ENCODE measurements around the gene FUBP1.
"Not testable (repeated sequence)": the region's sequence is repeated elsewhere in the genome, so short reads cannot be mapped to it uniquely, and the experiment has no call there.

FUBP1 gene

DNA sequence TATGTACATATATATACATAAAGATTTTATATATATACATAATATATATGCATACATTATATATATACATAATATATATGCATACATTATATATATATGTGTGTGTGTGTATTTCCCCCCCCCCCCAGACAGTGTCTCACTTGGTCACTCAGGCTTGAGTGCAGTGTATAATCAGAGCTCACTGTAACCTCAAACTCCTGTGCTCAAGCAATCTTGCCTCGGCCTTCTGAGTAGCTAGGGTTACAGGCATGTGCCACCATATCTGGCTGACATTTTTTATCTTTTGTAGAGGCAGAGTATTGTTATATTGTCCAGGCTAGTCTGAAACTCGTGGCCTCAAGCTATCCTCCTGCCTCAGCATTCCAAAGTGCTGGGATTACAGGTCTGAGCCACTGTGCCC lies 9.0 kb upstream of the FUBP1 start:
- no peak for DNase-seq (ENCODE audit: low read depth)

DNA sequence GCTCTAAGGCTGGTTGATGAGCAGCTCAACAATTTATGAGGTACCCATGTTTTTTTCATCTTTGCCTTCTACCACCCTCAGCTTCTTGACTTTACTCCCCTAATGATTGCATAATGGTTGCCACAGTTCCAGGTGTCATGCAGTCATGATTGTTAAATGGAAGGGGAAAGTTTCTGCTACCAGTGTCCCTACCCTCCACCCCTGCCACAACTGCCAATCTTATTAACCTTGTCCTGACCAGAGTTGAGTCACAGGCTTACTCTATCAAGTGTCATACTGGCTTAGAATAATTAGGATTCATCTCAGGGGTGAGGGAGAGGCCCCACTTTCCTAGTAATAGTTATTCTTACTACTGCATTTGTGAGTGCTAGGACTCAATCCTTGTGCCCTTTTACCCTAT lies 7.9 kb upstream of the FUBP1 start:
- no peak for DNase-seq (ENCODE audit: low read depth)

DNA sequence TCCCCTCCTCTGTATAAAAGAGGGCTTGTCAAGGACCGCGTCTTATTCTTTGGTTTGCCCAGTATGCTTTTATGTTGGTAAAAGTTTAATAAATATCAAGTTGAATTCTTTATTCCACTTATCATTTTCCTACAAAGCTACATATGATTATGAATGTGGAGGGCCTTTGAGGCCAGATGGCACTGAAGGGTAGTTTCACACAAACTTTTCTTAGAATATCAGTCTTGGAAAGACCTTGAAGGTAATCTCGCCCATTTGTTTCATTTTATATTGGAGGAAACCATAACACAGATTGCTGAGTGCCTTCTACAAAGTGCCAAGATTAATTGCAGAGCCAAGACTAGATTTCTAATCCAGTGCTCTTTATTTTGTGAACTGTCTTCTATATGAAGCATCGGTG lies 5.8 kb upstream of the FUBP1 start:
- DNase-seq (ENCODE audit: low read depth) = no peak

DNA sequence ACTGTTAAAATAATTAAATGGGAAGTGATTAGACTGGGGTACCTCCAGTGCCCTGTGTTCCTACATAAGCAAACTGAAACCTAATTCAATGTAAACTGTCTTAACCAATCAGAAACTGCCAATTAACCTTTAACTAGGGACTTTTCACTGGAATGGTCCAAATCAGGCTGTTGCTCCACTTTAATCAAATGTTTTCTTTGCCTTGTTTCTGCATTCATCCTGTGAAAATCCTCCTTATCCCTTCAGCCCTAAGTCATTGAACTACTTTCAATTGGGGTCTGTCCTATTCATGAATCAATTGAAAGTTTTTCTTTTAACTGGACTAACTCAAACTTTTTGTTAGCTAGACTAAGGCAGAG lies 5.1 kb upstream of the FUBP1 start:
- DNase-seq (ENCODE audit: low read depth) = no peak

DNA sequence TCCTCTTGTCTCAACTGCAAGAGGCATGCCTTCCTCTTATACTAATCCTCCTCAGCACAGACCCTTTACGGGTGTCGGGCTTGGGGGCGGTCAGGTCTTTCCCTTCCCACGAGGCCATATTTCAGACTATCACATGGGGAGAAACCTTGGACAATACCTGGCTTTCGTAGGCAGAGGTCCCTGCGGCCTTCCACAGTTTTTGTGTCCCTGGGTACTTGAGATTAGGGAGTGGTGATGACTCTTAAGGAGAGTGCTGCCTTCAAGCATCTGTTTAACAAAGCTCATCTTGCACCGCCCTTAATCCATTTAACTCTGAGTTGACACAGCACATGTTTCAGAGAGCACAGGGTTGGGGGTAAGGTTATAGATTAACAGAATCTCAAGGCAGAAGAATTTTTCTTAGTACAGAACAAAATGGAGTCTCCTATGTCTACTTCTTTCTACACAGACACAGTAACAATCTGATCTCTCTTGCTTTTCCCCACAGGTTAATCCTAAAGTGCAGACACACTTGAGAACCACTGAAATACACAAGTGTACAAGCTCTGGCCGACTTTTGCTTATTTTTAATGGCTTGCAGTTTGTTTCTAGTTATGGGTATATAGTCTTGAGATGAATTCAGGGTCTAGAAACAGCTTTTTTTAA lies 4.6 kb upstream of the FUBP1 start:
- not testable (repeated sequence) for DNase-seq (ENCODE audit: low read depth)

DNA sequence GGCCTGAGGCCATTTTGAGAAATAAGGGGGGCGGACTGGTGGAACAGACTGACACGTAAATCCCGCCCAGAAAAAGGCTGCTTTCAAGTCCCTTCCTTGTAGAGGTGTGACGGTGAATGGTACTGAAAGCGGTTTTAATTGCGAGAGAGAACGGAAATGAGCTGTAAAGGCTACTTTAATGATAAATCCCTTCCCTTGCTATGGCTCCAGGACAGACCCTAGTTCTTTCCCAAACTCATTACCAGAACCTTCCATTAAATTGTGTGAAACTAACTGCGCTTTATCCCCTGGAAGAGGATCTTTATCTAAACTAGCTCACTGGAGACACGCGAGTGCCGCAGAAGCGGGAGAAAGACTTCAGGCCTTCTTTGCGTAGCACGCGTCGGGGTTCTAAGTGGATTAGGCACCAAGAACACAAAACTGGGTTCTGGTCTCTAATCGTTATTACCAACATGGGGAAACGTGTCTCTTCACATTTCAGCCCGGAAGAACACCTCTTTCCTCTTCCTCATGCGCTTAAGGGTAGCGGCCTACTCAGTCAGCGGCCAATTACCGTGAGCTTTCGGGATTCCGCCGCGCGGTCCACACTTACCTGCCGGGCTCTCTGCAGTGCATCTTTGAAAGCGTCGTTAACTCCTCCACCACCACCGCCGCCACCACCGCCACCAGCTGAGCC lies 441 bp downstream of the FUBP1 start:
- DNase-seq (ENCODE audit: low read depth) = peak; percentile 83

DNA sequence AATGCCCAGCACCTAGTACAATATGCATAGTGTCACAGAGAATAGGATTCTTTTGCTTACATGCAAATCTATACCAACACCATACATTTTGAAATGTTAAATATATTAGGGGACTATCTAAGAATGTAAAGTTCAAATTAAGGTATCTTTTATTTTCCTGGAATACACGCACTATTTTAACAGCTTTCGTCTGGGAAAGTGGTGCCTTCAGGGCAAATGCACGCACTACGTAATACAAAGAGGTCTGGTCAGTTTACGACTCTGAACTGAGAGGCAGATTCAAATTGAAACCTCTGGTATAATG lies 931 bp downstream of the FUBP1 start:
- no peak for DNase-seq (ENCODE audit: low read depth)

DNA sequence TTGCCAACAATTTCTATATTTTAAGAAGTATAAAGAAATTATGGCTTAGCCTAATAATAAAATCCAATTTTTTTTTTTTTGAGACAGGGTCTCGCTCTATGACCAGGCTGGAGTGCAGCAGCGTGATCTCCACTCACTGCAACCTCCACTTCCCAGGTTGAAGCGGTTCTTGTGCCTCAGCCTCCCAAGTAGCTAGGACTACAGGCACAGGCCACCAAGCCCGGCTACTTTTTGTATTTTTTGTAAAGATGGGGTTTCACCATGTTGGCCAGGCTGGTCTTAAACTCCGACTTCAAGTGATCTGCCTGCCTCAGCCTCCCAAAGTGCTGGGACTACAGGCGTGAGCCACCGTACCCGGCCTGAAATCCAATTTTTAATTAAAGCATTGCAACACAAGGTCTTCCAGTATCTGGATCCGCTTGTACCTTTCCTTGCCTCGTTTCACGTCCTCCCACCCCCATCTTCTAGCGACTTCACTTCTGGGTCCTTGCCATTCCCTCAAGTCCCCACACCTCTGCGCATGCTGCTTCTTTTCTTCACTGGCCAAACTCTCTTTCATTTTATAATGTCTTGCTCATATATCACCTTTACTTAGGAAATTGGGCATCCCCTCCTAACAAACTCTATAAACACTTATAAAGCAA lies 2.3 kb downstream of the FUBP1 start:
- no peak for DNase-seq (ENCODE audit: low read depth)

DNA sequence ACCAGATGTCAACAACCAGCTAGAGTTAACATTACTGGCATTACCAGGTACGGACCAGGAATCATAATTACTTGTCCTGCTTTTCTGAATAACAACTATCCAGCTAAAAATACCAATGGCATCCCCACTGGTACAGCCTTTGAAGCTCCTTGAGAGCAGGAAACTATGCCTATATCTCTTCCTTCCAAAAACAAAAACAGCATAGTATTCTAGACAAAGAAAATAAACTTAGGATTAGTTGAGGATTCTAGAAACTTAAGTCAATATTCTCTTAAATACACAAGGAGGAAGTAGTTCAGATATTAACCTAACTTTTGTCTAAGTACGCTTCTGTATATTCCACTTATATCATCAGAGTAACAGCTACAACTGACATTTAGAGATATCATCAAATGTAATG lies 3.0 kb downstream of the FUBP1 start:
- no peak for DNase-seq (ENCODE audit: low read depth)

DNA sequence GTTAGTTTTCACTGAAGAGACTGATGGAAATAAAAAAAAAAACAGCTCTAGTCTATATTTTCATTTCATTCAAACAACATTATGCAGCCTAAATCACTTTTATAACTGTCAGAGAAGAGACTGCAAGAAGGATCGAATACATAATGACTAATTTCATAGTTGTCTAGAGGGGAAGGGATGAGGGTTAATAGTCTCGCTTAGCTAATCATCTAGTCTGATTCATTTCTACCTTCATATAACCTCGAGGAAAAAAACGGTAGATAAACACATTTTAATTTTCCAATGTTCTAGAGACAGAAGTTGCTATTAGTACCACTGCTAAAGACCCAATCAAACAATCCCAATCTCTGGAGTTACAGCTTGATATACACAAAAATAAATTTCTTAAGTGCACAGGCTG lies 3.5 kb downstream of the FUBP1 start:
- no peak for DNase-seq (ENCODE audit: low read depth)

DNA sequence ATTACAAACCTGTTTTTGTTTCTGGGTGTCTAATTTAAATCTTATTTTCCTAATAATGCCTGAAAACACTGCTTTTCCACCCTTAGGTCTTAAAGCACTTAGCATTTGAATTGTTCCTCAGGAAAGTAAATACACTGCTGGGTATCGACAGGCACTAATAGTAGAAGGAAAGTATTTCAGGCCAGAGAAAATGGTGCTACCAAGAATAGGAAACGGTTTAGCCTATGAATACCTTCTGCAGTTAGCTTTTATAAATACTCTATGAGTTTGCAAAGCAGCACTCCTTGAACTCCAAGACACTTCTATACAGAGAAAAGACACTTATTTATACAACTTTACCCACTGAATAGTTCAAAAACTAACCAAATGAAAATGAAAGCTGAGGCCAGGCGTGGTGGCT lies 6.8 kb downstream of the FUBP1 start:
- no peak for DNase-seq (ENCODE audit: low read depth)

DNA sequence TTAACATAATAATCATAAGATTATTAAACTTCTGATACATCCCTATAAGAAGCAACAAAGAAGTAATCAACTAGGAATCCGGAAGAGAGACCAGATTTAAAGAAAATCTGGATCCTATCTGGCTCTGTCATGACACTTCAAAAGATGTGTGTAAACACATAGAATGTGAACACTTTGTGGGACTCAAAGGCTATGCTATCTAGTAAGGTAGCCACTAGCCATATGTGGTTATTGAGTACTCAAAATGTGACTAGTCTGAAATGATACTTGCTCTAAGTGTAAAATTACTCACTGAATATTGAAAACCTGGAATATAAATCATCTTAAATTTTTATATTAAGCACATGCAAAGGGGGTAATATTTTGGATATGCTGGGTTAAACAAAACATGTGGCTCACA lies 8.7 kb downstream of the FUBP1 start:
- no peak for DNase-seq (ENCODE audit: low read depth)

DNA sequence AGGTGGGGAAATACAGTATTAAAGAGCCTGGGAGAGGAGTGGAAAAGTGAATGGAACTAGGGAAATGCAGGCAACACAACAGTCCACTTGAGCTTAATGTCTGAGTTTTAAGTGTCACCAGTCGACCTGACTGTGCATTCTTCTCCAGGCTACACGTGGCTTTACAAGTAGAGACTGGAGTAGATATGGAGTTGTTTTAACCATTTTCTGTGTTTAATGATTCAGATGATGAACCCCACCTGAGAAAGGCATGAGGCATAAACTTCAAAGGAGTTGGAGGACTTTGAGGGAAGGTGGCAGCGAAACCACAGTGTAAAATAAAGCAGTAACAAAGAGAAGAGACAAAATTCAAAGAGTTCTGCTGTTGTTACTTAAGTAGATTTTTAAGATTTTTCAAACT lies 12.6 kb downstream of the FUBP1 start:
- DNase-seq (ENCODE audit: low read depth) = no peak

DNA sequence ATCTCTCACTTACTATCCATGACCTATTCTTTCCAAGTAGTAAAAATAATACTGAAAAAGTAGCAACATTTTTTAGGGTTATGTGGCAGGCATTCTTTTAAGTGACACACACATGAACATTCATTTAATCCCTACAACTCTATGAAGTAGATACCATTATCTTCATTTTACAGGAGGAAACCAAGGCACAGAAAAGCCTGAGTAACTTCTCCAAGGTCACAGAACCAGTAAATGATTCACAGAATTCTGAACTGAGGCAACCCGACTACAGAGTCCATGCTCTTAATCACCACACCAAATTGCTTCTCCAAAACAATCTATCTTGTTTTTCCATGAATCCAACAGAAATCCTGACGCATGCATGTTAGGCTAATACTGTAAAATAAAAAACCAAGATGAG lies 17.5 kb downstream of the FUBP1 start:
- DNase-seq (ENCODE audit: low read depth) = no peak

DNA sequence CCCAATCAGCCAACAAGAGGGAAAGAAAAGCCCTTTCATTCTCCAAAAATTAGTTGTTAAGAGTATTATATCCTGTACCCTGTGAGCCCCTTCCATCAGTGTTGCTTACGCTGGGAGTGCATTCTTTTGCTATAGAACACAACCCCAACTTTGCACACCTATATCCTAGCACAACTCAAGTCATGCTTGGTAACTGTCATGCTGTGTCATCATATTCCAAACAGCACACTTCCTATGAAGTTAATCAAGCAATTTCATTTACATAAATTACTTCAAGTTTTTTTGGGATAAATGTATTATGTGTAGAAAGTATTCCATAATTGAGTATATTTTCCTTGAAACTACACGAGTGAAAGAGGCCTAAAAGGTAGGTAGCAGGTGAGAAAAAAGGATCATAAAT lies 20.0 kb downstream of the FUBP1 start:
- no peak for DNase-seq (ENCODE audit: low read depth)

DNA sequence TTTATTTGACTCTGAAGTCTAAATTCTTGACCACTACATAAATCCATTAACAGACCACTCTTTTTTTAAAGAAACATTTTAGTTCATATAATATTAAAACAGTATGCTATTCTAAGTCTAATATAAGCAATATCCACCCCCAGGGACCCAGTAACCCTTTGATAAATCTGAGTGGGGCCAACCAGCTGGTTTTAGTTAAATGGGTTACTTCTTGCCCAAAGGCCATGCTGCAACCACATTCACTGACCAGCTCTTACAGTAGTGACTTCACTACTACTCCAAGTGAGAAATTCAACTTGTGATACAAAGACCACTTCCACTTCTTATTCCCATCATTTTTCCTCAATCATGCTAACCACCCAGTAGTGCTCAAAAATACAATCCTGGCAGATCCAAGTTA lies 20.5 kb downstream of the FUBP1 start:
- no peak for DNase-seq (ENCODE audit: low read depth)

DNA sequence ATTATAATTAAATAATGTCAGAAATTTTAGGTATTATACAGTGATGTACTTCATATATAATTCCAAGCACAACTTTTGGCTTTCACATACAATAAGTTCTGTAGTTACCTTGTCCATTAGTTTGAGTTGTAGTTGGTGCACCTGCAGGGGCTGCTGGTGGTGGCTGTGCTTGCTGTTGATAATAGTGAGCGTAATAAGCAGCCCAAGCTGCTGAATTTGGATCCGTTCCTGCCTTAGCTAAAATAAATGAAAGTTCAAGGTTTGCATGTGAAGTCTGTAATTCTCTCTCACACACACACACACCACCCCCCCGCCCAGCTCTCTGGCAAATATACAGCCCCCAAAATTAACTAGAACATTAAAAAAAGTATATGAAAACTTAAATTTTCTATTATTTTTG lies 22.4 kb downstream of the FUBP1 start:
- no peak for DNase-seq (ENCODE audit: low read depth)

DNA sequence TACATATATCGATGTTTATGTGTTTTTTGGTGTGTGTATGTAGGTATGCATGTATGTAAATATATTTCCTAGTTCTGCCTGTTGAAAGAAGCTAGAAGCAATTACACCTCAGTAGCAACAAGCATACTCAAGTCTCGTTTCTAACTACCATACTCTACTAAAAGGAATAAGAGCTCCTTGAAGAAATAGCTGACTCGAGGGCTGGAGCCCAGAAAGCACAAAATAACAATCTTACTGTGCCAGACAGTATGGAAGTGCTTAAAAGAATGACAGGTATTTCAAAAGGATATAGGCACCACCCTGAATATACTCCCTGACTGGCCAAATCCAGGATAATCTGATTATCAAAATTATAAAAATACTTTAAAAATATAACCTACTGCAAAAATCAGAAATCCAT lies 23.2 kb downstream of the FUBP1 start:
- DNase-seq (ENCODE audit: low read depth) = no peak

DNA sequence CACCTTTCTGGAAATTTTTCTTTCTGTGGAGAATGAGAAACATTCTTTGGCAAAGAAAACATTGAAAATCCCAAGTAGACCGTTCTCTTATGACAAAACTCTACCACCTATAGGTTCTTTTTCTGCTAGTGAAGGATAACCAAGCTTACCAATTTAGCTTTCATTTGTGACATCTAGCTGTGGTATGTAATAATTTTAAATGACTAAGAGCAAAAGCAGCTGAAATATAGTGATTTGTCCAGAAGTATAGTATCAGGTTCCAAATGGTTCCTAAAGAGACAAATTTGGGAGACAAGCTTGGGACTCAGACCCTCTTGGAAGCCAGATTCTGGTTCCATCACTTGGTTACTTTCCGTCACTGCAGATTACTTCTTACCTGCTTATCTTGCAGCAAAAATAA lies 24.4 kb downstream of the FUBP1 start:
- no peak for DNase-seq (ENCODE audit: low read depth)

DNA sequence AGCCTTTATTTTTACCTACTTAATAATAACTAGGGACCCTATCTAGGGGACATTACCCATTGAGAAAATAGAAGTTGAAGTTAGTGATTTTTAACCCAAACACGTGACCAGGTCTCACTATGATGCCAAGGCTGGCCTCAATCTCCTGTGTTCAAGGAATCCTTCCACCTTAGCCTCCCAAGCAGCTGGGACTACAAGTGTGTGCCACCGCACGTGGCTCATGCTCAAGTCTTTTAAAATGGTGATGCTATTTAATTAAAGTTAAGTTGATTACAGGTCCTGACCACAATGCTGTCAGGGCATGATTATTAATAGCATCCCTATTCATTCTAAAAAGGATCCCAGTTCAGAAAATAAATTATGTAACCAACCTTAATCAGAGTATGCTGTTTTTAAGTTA lies 25.0 kb downstream of the FUBP1 start:
- DNase-seq (ENCODE audit: low read depth) = no peak

DNA sequence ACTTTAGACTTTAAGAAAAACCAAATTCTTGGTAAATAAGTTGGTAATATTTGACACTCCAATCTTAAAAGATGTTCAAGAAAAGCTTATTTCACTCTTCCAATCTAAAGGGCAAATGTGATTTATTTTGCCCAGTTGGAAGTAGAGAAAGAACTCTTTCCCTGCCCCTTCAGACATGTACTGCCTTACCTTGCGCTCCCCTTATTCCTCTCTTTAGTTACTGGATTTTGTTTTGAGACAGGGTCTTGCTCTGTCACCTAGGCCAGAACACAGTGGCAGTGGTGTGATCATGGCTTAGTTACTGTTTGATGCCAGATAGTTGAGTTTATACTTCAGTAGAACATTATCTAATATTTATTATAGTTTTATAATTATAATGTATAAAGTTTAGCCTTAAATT lies 27.5 kb downstream of the FUBP1 start:
- DNase-seq (ENCODE audit: low read depth) = no peak

DNA sequence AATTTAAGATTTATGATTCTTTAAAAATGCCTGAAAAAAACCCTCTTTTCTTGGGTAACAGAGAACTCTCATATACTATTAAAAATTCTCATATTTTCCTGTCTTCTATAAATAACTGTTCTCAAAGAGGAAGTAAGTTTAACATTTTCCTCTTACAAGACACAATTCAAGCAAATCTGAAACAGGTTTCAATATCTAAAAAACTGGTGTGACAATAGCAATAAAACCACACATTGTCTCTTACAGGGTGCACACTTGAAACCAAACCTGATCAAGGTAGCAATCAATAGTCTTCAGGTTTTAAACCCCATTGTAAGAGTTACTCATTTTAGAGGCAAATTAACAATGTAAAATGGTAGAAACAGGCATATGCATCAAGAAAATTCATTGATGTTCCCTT lies 28.0 kb downstream of the FUBP1 start:
- no peak for DNase-seq (ENCODE audit: low read depth)

DNA sequence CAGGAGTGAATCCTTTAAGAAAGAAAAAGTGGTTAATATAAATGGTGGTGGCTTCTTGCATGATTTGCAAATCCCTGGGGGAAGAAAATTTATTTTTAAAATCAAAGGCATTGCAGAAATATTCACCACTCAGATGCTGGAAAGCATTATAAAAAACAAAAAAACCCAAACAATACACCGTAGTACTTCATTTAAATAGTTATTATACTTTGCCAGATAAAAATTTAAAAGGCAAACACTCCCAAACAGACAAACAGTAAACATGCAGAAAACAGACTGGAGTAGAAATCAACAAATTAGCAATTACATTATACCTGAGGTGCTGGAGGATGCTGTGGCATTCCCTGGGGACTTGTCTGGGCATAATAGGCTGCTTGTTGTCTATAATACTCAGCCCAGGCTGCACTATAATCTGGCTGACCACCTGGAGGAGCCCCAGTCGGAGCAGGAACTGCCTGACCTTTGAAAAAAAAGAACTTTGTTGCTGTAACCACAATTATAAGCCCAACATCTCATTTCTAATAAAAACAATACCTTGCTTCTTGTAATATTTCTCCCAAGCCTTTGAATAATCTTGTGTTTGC lies 29.9 kb downstream of the FUBP1 start:
- DNase-seq (ENCODE audit: low read depth) = no peak

DNA sequence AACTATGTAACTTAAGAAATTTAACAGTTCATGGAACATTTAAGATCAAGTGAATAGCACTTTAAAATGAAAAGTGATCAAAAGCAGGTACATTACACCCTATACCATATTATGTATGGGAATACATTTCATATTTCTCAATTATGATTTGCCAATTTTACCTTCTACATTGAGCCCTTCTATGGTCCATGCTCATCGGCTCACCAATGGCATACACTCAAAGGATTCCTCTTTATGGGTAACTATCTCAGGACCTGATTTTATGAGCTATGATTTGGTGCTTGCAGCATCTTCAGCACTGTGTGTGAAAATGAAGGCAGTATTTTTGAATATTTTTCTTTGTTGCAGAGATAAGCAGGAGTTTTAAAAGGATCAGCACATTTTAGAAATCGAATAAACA lies 33.5 kb downstream of the FUBP1 start:
- no peak for DNase-seq (ENCODE audit: low read depth)
